Nucleus accumbens (tissue), 56 donors: ENCODE data around the gene AACS.

Experiments used
- DNase-seq, 56 donors: peaks; one replicate each; lab custom pipeline; 2025; lab: John Stamatoyannopoulos, UW

The AACS gene

DNA sequence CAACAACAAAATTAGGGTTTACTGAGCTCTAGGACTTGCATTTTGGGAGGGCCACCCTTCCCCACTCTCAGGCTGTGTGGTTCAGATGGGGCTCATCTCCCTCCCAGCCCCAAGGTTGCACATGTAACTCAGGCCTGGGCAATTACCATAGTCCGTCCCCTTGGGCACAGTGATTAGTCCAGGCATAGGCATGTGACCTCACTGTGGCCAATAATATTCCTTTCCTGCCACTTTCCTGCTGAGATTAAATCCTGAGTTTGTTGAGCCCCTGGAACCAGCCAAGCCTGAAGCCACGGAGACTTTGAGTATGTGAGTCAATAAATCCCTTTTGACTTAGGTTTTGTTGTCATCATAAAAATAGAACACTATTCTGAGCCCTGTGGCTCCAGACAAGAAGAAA, 113.0 kb downstream of the AACS start:
- DNase-seq = no peak

DNA sequence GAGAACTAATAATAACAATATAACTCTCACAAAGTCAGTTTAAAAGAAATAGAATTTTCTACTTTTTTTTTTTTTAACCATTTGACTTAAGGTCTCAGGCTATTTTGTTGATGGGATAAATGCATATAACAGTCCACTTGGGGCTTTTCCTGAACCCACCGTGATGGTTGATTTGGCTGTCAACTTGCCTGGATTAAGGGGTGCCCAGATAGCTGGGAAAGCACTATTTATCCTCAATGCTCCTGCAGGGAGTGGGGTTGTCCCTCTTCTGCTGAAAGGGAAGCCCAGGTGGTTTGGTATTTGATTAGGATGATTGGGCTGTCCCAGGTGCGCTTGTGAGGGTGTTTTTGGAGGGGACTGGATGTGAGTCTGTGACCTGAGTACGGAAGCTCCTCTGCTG, 114.9 kb downstream of the AACS start:
- DNase-seq = no peak

DNA sequence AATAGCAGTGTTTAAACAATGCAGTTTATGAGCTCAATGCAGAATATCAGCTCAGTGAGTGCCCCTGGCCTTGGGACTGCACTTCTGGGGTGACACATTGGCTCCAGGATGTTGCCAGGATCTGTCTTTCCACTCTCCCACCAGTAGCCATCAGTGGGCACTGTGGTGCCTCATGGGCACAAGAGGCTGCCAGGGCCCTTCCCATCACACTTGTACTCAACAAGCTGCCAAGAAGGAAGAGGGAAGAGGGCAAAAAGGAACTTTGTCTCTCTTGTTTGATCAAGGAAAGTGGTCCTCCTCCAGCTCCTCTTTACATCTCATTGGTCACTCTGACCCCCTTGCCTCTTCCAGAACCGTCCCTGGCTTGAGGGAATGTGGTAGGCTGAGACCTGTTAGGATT, 115.9 kb downstream of the AACS start:
- DNase-seq = no peak

DNA sequence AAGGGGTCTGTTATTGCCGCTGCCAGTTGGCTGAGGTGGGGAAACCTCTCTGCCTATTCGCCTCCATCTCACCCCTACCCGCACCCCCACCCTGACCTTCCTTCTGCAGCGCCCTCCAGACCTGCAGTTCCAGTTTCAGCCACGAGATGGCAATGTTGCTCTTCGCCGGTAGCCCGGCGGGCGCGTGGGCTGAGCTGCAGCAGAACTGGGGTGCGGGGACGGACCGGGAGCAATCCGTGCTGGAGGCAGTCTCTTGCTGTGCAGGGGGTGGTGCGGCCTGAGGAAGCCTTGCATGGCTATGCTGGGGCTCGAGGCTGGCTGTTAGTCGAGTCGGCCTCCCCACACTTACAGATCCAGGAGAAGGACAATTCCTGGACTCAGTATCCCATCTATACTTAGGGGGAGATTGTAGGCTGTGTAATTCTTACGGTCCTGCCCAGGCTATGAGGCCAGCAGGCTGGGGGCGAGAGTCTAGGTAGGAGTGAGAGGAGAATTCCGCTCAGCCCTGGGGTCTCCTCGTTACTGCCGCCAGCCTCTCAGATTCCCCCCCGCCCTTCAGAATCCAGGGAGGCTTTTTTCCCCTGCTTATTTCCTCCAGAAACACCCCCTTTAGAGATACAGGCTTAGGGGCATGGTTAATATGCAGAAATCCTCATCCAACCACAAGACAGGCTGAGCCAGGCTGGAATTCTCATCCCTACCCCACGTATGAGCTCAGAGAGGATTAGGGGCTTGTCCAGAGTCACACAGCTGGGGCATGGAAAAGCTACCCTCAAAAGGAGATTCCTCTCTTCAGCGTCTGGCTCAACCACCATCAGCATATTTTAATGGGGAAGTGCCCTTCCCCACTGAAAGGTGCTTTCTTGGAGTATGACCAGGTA, 118.2 kb downstream of the AACS start:
- DNase-seq = peak in 55 of 56 donors; percentile 11 to 95 (median 79)

DNA sequence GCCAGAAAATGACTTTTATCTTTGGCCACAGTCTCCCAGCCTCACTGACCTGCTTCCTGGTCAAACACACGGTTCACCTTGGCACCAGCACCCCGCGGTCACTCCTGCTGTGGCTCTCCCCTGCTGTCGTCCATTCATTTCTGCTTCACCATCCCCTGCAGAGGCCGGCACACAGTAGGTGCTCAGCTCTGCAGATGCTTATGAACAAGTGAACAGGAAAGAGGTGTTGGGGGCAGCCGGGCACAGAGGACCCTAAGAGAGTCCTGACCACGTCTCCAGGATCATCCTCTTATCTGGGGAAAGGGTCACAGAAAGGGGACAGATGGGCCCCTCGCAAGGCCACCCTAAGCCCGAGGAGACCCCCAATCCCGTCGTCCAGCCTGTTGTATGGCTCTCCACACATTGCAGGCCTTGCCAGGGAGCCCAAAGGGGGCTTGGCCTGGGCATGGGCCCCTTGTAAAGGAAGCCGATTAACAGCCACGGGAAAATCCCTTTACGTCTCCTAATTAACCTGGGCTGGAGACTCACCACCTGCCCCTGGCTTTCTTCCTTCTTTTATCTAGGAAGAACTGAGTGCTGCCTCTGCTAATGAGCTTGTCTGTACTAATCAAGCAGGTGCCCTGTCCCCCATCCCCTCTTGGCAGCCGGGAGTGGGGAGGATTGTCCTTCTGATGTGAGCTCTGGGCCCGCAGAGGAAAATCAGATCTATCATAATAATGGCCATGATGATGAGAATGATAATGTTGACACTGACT, 119.2 kb downstream of the AACS start:
- no peak for DNase-seq

DNA sequence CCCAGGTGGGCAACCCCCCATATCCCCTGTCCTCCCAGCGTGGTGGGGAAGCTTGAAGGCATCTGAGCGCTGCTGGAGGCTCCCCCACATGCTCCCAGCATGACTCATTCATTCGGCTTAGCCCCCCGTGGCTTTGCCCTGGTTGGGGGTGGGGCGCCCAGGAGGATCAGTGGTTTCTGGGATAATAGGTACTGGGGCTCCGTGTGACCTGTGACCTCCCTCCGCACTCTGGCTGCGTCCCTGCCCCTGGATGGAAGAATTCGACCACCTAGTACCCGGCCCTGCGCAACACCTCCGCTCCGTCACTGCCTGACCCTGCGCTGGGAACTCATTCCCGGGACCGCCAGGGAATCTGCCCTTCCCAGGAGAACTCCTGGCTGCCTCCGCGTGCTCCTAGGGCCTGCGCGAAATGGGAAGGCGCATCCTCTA, 120.1 kb downstream of the AACS start:
- DNase-seq = peak in 1 of 56 donors; percentile 46

DNA sequence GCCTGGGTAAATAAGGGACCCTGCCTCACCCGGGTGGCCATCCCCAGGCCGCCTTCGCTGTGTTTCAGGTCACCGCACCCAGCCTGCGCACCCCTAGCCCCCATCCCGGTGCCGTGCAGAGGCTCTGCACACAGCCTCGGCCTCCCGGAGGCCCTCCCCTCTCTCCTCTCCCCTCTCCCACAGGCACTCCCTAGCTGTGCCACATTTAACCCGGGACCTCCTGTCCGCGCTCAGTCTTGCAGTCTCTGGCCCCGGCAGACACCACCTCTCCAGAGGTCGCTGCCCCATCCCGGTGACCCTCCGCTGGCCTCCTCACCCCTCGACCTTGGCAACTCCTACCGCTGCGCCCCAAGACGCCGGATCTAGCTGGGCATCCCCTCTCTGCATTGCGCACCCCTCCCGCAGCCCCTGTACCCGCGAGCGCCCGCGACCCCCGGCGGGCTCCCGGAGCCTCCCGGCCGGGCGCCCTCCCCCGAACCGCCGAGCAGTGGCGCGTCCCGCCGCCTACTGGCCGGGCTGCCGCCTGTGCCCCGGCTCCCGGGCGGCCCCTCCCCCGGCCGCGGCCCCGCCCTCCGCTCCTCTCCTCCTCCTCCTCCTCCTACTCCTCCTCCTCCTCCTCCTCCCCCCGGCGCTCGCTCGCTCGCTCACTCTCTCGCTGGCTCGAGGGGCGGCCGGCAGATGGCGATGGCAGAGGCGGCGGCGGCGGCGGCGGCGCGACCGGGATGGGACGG, 120.7 kb downstream of the AACS start, which contains the start of gene TMEM132B:
TMEM132B (plus strand) TSS at position 647 of the 731 bp plus-strand sequence.
- peak in 54 of 56 donors; percentile 10 to 88 (median 72) for DNase-seq

DNA sequence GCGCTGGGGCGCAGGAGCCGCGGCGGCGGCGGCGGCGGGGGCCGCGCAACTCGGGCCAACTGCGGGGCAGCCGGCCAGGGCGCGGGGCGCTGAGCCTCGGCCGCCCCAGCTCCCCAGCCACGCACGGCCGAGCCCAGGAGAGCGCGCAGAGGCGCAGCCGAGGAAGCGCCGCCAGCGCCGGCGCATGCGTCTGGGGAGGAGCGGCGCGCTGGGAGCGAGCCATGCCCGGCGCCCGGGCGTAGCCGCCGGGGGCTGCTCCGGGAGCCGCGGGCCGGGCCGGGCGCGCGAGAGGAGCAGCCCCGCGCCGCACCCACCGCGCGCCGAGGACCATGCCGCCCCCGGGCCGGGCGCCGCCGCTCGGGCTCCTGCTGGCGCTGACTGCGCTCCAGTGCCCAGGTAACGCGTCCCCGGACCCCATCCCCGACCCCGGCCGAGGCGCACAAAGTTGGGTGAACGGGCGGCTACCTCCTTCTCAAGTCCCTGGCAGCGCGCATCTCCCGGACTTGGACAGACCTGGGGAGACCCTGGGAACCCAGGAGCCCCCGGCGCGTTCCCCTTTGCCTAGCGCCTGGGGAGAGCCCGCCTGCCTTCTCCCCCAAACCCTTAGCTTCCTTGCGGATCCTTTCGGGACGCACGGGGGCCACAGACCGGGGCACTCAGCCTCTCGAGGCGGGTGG, 121.4 kb downstream of the AACS start:
- DNase-seq = peak in 3 of 56 donors; percentile 12 to 56 (median 25)

DNA sequence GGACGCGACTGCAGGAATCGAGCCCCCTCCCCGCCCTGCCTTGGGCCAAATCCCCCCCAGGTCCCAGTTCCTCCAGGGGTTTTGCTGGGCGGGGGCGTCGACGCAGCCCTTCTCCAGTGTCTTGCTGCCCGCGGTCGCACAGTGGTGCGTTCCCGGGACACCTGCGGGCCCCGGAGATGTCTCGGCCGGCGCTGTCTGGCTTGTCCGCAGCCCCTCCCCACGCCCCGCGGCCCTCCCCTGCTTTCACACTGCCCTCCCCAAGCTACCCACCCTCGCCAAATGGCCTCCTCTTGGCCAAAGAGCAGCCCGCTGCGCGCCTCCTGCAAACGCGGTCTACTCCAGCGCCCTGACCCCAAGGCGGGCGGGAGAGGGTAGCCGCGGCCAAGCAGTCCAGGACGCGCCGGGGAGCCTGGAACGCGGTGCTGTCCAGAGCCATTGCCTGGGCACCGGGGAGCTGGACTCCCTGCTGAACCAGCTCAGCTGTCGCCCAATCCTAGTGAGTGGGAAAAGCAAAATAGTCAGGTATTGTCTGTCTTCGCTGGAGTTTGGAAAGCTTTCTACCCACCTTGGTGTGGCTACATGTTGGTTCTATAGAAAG, 122.0 kb downstream of the AACS start:
- peak in 10 of 56 donors; percentile 13 to 56 (median 30) for DNase-seq

DNA sequence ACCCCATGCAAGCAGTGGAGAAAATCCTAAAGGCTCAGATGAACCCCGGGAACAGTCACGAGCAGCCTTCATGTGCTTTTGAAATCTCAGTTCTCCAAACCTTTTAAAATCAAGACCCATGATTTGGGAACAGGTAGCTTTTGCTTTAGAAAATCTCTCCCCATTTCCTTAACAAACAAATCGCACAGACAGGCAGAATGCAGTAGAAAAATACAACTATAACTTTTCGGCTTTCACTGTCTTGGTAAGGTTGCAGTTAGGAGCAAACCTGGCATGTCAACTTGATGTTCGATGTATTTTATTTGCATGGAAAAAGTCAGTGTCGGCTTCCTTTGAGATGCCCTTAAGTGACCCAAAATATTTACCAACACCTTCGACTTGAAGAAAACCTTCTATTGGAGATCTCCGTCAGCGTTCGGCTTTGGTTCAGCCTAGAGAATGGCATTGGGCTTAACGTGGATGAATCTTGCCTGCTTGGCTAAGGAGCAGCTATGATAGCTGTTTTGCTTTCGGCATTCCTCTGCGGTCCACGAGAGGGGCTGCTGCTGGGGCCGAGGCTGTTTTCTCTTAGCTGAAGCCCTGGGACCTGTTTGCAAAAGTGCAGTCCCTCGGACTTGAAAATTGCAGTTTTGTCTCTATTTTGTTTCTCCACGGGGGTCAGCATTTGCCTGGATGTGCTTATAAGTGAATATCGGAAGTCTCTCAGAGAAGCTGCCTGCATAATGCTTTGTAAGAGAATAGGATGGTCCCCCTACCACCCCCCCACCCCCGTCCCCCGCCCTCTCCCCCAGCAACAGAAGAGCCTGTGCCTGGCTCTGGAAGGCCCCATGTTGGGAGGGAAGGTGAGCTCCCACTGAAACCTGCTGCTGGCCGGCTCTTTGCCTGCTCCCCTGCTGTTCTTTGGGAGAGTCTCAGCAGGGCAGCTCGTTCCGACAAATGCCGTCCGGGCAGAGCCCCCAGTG, 122.8 kb downstream of the AACS start:
- DNase-seq = peak in 3 of 56 donors; percentile 7 to 39 (median 13)

DNA sequence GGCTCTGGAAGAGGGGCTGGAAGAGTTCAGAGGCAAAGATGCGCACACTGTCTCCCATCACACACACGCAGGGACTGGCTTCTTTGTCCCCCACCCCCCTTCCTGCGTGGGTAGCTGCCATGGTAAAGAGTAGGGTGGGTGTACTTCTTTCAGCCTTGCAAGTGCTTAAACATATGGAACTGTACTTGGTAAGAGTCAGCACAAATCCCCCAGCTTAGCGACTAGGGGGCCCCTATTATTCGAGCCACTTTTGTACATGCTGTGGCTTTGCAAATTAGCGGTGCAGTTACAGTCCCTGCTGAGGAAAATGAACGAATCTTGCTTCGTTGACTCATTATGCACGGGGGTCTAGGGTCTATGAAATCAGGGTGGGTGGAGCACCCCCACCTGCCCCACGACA, 123.8 kb downstream of the AACS start:
- peak in 10 of 56 donors; percentile 4 to 46 (median 16) for DNase-seq

DNA sequence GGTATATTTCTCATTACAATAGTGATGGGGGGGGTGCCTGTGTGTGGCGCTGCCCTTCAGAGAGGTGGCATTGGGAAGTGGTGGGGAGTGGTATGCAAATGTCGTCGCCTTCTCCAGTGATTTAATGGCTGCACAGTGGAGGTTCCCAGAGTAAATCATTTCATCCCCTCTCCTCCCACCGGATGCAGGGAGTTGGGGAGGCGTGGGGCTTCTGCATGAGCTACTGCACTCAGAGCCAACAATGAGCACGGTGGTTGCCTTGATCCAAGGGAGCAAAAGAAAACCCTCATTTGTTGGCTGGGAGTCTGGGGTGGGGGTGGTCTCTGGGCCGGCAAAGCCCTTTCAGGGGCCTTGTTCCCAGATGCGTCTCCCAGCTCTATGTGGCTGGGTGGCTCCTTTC, 124.3 kb downstream of the AACS start:
- DNase-seq = peak in 1 of 56 donors; percentile 10

DNA sequence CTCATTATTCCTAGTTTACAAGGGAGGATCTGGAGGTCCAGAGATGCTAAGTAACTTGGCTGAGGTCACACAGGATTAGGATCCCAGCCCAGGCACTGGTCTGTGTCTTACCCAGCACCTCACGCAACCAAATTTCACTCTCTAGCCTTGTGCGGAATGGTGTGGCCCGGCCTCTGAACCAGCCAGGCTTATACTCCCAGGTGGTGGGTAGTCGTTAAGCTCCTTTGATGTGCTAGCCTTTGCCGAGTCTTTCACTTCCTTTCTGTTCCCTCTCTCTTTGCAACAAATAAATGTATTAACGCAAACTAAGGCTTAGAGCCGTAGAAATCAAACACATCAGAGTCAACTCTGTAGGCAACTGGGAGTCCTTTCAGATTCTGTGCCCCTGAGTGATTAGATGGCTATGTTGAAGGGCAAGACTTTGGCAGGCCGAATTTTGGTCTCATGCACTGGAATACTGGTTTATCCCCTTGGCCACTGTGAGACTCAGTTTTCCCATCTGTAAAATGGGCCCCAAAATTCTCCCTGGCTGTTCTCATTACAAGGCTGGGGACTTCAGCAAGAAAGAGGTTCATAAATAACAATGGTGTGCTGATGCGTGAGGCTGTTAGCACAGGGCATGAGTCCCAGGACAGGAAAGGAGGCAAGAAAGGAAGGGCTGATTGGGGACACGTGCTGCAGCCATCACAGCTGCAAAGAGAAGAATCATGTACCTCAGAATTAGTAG, 126.3 kb downstream of the AACS start:
- no peak for DNase-seq

DNA sequence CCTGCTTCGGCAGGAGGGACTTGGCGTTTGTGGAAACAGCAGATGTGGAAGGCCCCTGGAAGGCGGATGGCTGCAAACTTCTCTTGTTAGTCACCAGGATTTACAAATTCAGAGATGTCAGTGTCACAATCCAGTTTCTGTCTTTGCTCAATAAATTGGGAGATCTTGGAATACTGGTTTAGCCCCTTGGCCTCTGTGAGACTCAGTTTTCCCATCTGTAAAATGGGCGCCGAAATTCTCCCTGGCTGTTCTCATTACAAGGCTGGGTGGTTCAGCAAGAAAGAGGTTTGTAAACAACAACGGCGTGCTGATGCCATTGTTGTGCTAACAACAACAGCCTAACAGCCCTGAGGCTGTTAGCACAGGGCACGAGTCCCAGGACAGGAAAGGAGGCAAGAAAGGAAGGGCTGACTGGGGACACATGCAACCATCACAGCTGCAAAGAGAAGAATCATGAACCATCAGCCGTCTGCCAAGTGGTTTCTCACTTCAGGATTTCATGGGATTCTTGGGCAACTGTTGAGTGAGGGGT, 127.5 kb downstream of the AACS start:
- DNase-seq = no peak
